Loucy (cell line): ENCODE measurements around the gene SLC39A11.

Source experiments
- H2AFZ ChIP-seq: fragments of 200-600 bp; sonication (generic); 2 replicates; pipeline ENCODE4 v1.6.0; 2016; ENCODE audit warnings: antibody characterized with exemption, mild to moderate bottlenecking, low read length, moderate library complexity
- H3F3A ChIP-seq: fragments of 200-600 bp; 2 replicates; pipeline ENCODE4 v1.6.0; 2016; ENCODE audit warnings: antibody characterized with exemption, low read depth, mild to moderate bottlenecking
- H3K27me3 ChIP-seq: fragments of 200-600 bp; sonication (generic); 2 replicates; pipeline ENCODE4 v1.6.1; 2014; ENCODE audit warnings: low read length, mild to moderate bottlenecking; ENCODE audit not compliant: insufficient read depth, poor library complexity, severe bottlenecking
- H3K36me3 ChIP-seq: fragments of 200-600 bp; sonication (generic); 2 replicates; pipeline ENCODE4 v1.6.1; 2016; ENCODE audit warnings: low read length; ENCODE audit not compliant: insufficient read depth
- H3K4me1 ChIP-seq: fragments of 200-600 bp; sonication (generic); 2 replicates; pipeline ENCODE4 v1.5.1; 2014; ENCODE audit warnings: low read length, mild to moderate bottlenecking; ENCODE audit not compliant: insufficient read depth, poor library complexity, severe bottlenecking
- H3K4me2 ChIP-seq: fragments of 200-600 bp; sonication (generic); 2 replicates; pipeline ENCODE4 v1.6.0; 2014; ENCODE audit warnings: antibody characterized with exemption, low read length, low read depth, mild to moderate bottlenecking; ENCODE audit not compliant: poor library complexity, severe bottlenecking
- H3K4me3 ChIP-seq: fragments of 200-600 bp; sonication (generic); 2 replicates; pipeline ENCODE4 v1.5.1; 2014; ENCODE audit warnings: low read length, mild to moderate bottlenecking, mixed read lengths; ENCODE audit not compliant: poor library complexity, severe bottlenecking
- H3K79me2 ChIP-seq: fragments of 200-600 bp; sonication (generic); 2 replicates; pipeline ENCODE4 v1.6.1; 2014; ENCODE audit warnings: low read length; ENCODE audit not compliant: insufficient read depth
- H3K9ac ChIP-seq: fragments of 200-600 bp; sonication (generic); 2 replicates; pipeline ENCODE4 v1.6.0; 2014; ENCODE audit warnings: mild to moderate bottlenecking, low read depth, low read length, moderate library complexity; ENCODE audit not compliant: poor library complexity, severe bottlenecking
- H3K9me2 ChIP-seq: fragments of 200-600 bp; sonication (generic); replicated peaks from 2 replicates; pipeline ENCODE4 v1.6.1; 2016; ENCODE audit warnings: low read depth, low read length, mixed read lengths
- H3K9me3 ChIP-seq: fragments of 200-600 bp; sonication (generic); 2 replicates; pipeline ENCODE4 v1.6.1; 2014; ENCODE audit warnings: mild to moderate bottlenecking, antibody characterized with exemption, low read length, low read depth; ENCODE audit not compliant: insufficient read depth
- H4K20me1 ChIP-seq: fragments of 200-600 bp; sonication (generic); 2 replicates; pipeline ENCODE4 v1.6.0; 2014; ENCODE audit warnings: antibody characterized with exemption, low read length, mild to moderate bottlenecking; ENCODE audit not compliant: insufficient read depth, poor library complexity, severe bottlenecking
- CTCF ChIP-seq: fragments of 200-600 bp; sonication (generic); conservative IDR thresholded peaks from 2 replicates; pipeline ENCODE4 v1.5.1; 2014; ENCODE audit warnings: mild to moderate bottlenecking, antibody characterized with exemption, low read length
- EZH2phosphoT487 ChIP-seq: fragments of 200-600 bp; IDR thresholded peaks from 2 replicates; pipeline ENCODE4 v1.6.1; 2018; ENCODE audit warnings: antibody characterized with exemption, mild to moderate bottlenecking, moderate library complexity, borderline replicate concordance

The SLC39A11 gene

GRCh38 chr17:72822358-72823023 lies 270.0 kb downstream of the SLC39A11 start:
- Histone ChIP-seq H3K4me2 (no peak overlapping the region), H3K4me3 (no peak overlapping the region), H3K9me3 (peaks cover 23% of the 10 kb centered on the region), H3K4me1 (no peaks in the 10 kb centered on the region), H3F3A (no peaks in the 10 kb centered on the region), H3K79me2 (no peaks in the 10 kb centered on the region), H2AFZ (no peak overlapping the region), H3K9ac (no peak overlapping the region), H3K36me3 (no peaks in the 10 kb centered on the region; the same call in 1 of the 2 replicates), H3K9me2 (no peaks in the 10 kb centered on the region), H3K27me3 (no peaks in the 10 kb centered on the region), H4K20me1 (no peaks in the 10 kb centered on the region)
- TF ChIP-seq EZH2phosphoT487 (no peak), CTCF (no peak)

GRCh38 chr17:72816406-72816805 lies 276.1 kb downstream of the SLC39A11 start:
- Histone ChIP-seq H3K9me2 (no peaks in the 10 kb centered on the region), H3F3A (no peaks in the 10 kb centered on the region), H3K4me2 (no peak overlapping the region), H4K20me1 (no peaks in the 10 kb centered on the region), H3K4me1 (no peaks in the 10 kb centered on the region), H3K27me3 (no peaks in the 10 kb centered on the region), H3K4me3 (no peak overlapping the region), H3K36me3 (no peaks in the 10 kb centered on the region; the same call in 1 of the 2 replicates), H3K79me2 (no peaks in the 10 kb centered on the region), H3K9me3 (no peaks in the 10 kb centered on the region), H3K9ac (no peak overlapping the region), H2AFZ (no peak overlapping the region)
- no peak for TF ChIP-seq CTCF
- no peak for TF ChIP-seq EZH2phosphoT487

- Histone ChIP-seq H2AFZ (no peak overlapping the region), H3K4me1 (no peaks in the 10 kb centered on the region), H3K9me3 (no peaks in the 10 kb centered on the region), H3K79me2 (no peaks in the 10 kb centered on the region), H3K9me2 (no peaks in the 10 kb centered on the region), H3F3A (no peaks in the 10 kb centered on the region), H3K9ac (no peak overlapping the region), H3K27me3 (no peaks in the 10 kb centered on the region), H3K4me2 (no peak overlapping the region), H3K36me3 (no peaks in the 10 kb centered on the region; the same call in 1 of the 2 replicates), H3K4me3 (no peak overlapping the region), H4K20me1 (no peaks in the 10 kb centered on the region)
- TF ChIP-seq CTCF (no peak), EZH2phosphoT487 (no peak)
Observed at GRCh38 chr17:72813481-72813880, 279.0 kb downstream of the SLC39A11 start.
